ENCODE results near the gene ACBD6. TPM values are rescaled to one million over a fixed set of nuclear protein-coding genes. Genes with fewer than 3 reads are reported as not detected.

The ACBD6 gene
- total and polyA plus RNA-seq, 2 experiments from 2014 or later = 75.7 to 88.8 TPM

- Histone ChIP-seq H3K27ac (ENCODE audit: low read depth) (no peak overlapping the region), H3K36me3 (ENCODE audit: insufficient read depth) (no peaks in the 10 kb centered on the region), H3K4me2 (no peak overlapping the region), H4K20me1 (replicated peaks; ENCODE audit: insufficient read depth) (no peaks in the 10 kb centered on the region), H3F3A (replicated peaks; ENCODE audit: low read depth) (no peaks in the 10 kb centered on the region), H2AFZ (no peak overlapping the region), H3K9me2 (ENCODE audit: insufficient read depth) (no peaks in the 10 kb centered on the region; the same call in 1 of the 2 replicates), H3K79me2 (replicated peaks; ENCODE audit: insufficient read depth) (peaks cover 34% of the 10 kb centered on the region), H3K4me1 (ENCODE audit: insufficient read depth) (peaks cover 48% of the 10 kb centered on the region), H3K27me3 (ENCODE audit: insufficient read depth) (no peaks in the 10 kb centered on the region), H3K4me3 (no peak overlapping the region)
- Mint-ChIP-seq H3K27me3 (ENCODE audit: insufficient read depth, low read depth, poor library complexity) (no peaks in the 10 kb centered on the region), H3K36me3 (ENCODE audit: low read depth) (no peaks in the 10 kb centered on the region; the same call in 2 of the 3 replicates), H3K4me3 (no peak overlapping the region), H3K4me1 (peaks cover 52% of the 10 kb centered on the region), H3K9me3 (no peaks in the 10 kb centered on the region), H3K27ac (no peak overlapping the region)
- DNase-seq (ENCODE audit: low spot score) = no peak
- no peak for TF ChIP-seq ZNF331 (CRISPR knock-in tag; IDR thresholded peaks at IDR 0.05; ENCODE audit: low read depth)
- TF ChIP-seq CREB1 (CRISPR knock-in tag; IDR thresholded peaks at IDR 0.05; ENCODE audit: low read depth) = no peak
- no peak for TF ChIP-seq STAT1 (IDR thresholded peaks at IDR 0.05; ENCODE audit: unreplicated experiment)
- no peak for TF ChIP-seq CTCF (conservative IDR thresholded peaks at IDR 0.05; ENCODE audit: low read depth in 2 of 2)
- no peak for TF ChIP-seq ETS1 (IDR thresholded peaks at IDR 0.05)
- TF ChIP-seq NANOG (IDR thresholded peaks at IDR 0.05; ENCODE audit: borderline replicate concordance) = no peak
- no peak for TF ChIP-seq JUNB (IDR thresholded peaks at IDR 0.05; ENCODE audit: unreplicated experiment)
- no peak for TF ChIP-seq ZNF114 (CRISPR knock-in tag; IDR thresholded peaks at IDR 0.05)
- TF ChIP-seq POLR2AphosphoS5 (IDR thresholded peaks at IDR 0.05; ENCODE audit: low read depth) = no peak
- no peak for TF ChIP-seq ZNF462 (CRISPR knock-in tag; IDR thresholded peaks at IDR 0.05)
- no peak for TF ChIP-seq EZH2phosphoT487 (IDR thresholded peaks at IDR 0.05; ENCODE audit: unreplicated experiment)
- no peak for TF ChIP-seq REST (IDR thresholded peaks at IDR 0.05; ENCODE audit: unreplicated experiment)
- TF ChIP-seq EZH2 (IDR thresholded peaks at IDR 0.05; ENCODE audit: low read depth, unreplicated experiment) = no peak
- ATAC-seq = no peak
Observed at GRCh38 chr1:180428782-180429695, 73.3 kb downstream of the ACBD6 start.
